ENCODE results near the gene RAB15. TPM values are rescaled to one million over a fixed set of nuclear protein-coding genes. Genes with fewer than 3 reads are reported as not detected.

Gene RAB15
- total and polyA plus RNA-seq, 2 donors from 2014 or later = 18.3 to 21.7 TPM

GRCh38 chr14:64910847-64911495 is 61.2 kb downstream of the RAB15 start:
- Histone ChIP-seq H3K36me3 (ENCODE audit: control insufficient read depth in 2 of 3, insufficient read depth in 3 of 3, low read length in 3 of 3) (no peaks in the 10 kb centered on the region), H3K27ac (ENCODE audit: low read depth in 2 of 2, low read length in 2 of 2) (no peak overlapping the region), H3K9ac (ENCODE audit: low read length in 3 of 3) (no peak overlapping the region), H3K9me3 (ENCODE audit: control insufficient read depth in 2 of 3, insufficient read depth in 1 of 3, low read length in 3 of 3) (no peaks in the 10 kb centered on the region), H3K4me1 (ENCODE audit: control insufficient read depth in 2 of 3, insufficient read depth in 2 of 3, low read depth in 1 of 3, low read length in 3 of 3) (peaks cover 0 to 10% (median 9%) of the 10 kb centered on the region in 3 donors), H3K4me3 (ENCODE audit: low read length in 3 of 3) (no peak overlapping the region), H3K27me3 (ENCODE audit: control insufficient read depth, insufficient read depth, low read length) (no peaks in the 10 kb centered on the region)
- peak in 2 of 5 donors; percentile 14 to 19 for DNase-seq
- no peak for FAIRE-seq
- TF ChIP-seq CTCF (IDR thresholded peaks at IDR 0.05; ENCODE audit: borderline replicate concordance, extremely low read depth, insufficient read depth) = peak; percentile 30
- intact Hi-C loops (cut with DNase I) = no loop called here

DNA sequence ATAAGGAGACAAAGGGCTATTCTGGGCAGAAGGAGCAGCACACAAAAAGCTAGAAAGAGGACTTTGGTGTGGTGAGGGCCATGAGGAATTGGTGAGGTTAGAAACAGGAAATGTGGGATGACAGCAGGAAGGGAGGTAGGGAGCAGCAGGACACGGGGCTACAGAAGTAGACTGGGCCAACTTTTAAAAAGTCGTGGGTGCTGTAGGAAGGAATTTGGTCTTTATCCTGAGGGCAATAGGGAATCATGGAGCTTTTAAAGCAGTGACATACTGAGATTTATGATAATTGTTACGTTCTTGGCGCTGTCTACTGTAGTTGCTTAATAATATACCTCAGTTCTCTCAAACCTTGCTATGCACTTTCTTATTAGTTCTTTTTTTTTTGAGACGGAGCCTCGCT is 66.1 kb downstream of the RAB15 start:
- Histone ChIP-seq H3K27ac (ENCODE audit: low read depth in 2 of 2, low read length in 2 of 2) (no peak overlapping the region), H3K9me3 (ENCODE audit: control insufficient read depth in 2 of 3, insufficient read depth in 1 of 3, low read length in 3 of 3) (no peaks in the 10 kb centered on the region), H3K4me3 (ENCODE audit: low read length in 3 of 3) (no peak overlapping the region), H3K36me3 (ENCODE audit: control insufficient read depth in 2 of 3, insufficient read depth in 3 of 3, low read length in 3 of 3) (no peaks in the 10 kb centered on the region), H3K27me3 (ENCODE audit: control insufficient read depth, insufficient read depth, low read length) (no peaks in the 10 kb centered on the region), H3K9ac (ENCODE audit: low read length in 3 of 3) (no peak overlapping the region), H3K4me1 (ENCODE audit: control insufficient read depth in 2 of 3, insufficient read depth in 2 of 3, low read depth in 1 of 3, low read length in 3 of 3) (no peaks in the 10 kb centered on the region)
- intact Hi-C loops (cut with DNase I) = no loop called here
- DNase-seq (no peak), FAIRE-seq (no peak)
- TF ChIP-seq CTCF (IDR thresholded peaks at IDR 0.05; ENCODE audit: borderline replicate concordance, extremely low read depth, insufficient read depth) = no peak

GRCh38 chr14:64899958-64900357 is 72.2 kb downstream of the RAB15 start:
- intact Hi-C loops (cut with DNase I) = no loop called here

More at GRCh38 chr14:64899958-64900357, 72.2 kb downstream of the RAB15 start:
- Histone ChIP-seq H3K4me3 (ENCODE audit: low read length in 3 of 3) (no peak overlapping the region), H3K36me3 (ENCODE audit: control insufficient read depth in 2 of 3, insufficient read depth in 3 of 3, low read length in 3 of 3) (no peaks in the 10 kb centered on the region), H3K27me3 (ENCODE audit: control insufficient read depth, insufficient read depth, low read length) (no peaks in the 10 kb centered on the region), H3K27ac (ENCODE audit: low read depth in 2 of 2, low read length in 2 of 2) (no peak overlapping the region), H3K4me1 (ENCODE audit: control insufficient read depth in 2 of 3, insufficient read depth in 2 of 3, low read depth in 1 of 3, low read length in 3 of 3) (no peaks in the 10 kb centered on the region), H3K9ac (ENCODE audit: low read length in 3 of 3) (no peak overlapping the region), H3K9me3 (ENCODE audit: control insufficient read depth in 2 of 3, insufficient read depth in 1 of 3, low read length in 3 of 3) (no peaks in the 10 kb centered on the region)
- TF ChIP-seq CTCF (IDR thresholded peaks at IDR 0.05; ENCODE audit: borderline replicate concordance, extremely low read depth, insufficient read depth) = no peak
- FAIRE-seq (no peak), DNase-seq (no peak)

Other genes starting within 250 kb of the RAB15 start
- gene SPTB, start 92.4 kb downstream of the RAB15 start, total RNA-seq = 1.7 TPM
- gene SPTB, start 92.4 kb downstream of the RAB15 start, polyA plus RNA-seq (ENCODE audit: insufficient read depth, low read depth, low replicate concordance) = 2.2 TPM
- gene CHURC1, start 57.9 kb downstream of the RAB15 start, total RNA-seq = 70.4 TPM
- 41.0 TPM for gene CHURC1, start 57.9 kb downstream of the RAB15 start, polyA plus RNA-seq (ENCODE audit: insufficient read depth, low read depth, low replicate concordance)
- gene GPX2, start 29.6 kb downstream of the RAB15 start, total RNA-seq = 8.4 TPM
- 60.0 TPM for gene GPX2, start 29.6 kb downstream of the RAB15 start, polyA plus RNA-seq (ENCODE audit: insufficient read depth, low read depth, low replicate concordance)
- gene FNTB, start 14.6 kb upstream of the RAB15 start, total RNA-seq = 15.0 TPM
- 13.6 TPM for gene FNTB, start 14.6 kb upstream of the RAB15 start, polyA plus RNA-seq (ENCODE audit: insufficient read depth, low read depth, low replicate concordance)
- 89.4 TPM for gene MAX, start 130.2 kb upstream of the RAB15 start, total RNA-seq
- 48.9 TPM for gene MAX, start 130.2 kb upstream of the RAB15 start, polyA plus RNA-seq (ENCODE audit: insufficient read depth, low read depth, low replicate concordance)

Measured in kidney (tissue), 14 donors.